ENCODE results near the gene MYT1.

The MYT1 gene

GRCh38 chr20:64236137-64237088, 72.2 kb downstream of the MYT1 start:
- no peaks in the 10 kb centered on the region for H3K36me3 ChIP-seq (ENCODE audit: insufficient read depth, insufficient read length, low read length)
- no peaks in the 10 kb centered on the region for H3K27me3 ChIP-seq (ENCODE audit: insufficient read depth, insufficient read length)
- TF ChIP-seq ZNF274 (IDR thresholded peaks at IDR 0.05; ENCODE audit: low read depth, low read length) (no peak), YY1 (IDR thresholded peaks at IDR 0.05; ENCODE audit: insufficient read depth, insufficient read length) (no peak), SUZ12 (IDR thresholded peaks at IDR 0.05; ENCODE audit: extremely low read depth, insufficient read depth, insufficient read length) (no peak)
- no peak overlapping the region for H3K4me3 ChIP-seq (ENCODE audit: insufficient read length, low read depth)
- H3K9me3 ChIP-seq (ENCODE audit: insufficient read depth, low read length), result peaks cover 17% of the 10 kb centered on the region; the same call in 1 of the 2 replicates
- no peaks in the 10 kb centered on the region for H3K4me1 ChIP-seq (ENCODE audit: insufficient read depth, insufficient read length)
- no peak overlapping the region for H3K9ac ChIP-seq (ENCODE audit: insufficient read length, low read depth)
- no peak for DNase-seq (ENCODE audit: low read depth, low spot score)

GRCh38 chr20:64237316-64237715, 73.1 kb downstream of the MYT1 start:
- no peak for DNase-seq (ENCODE audit: low read depth, low spot score)
- H3K9me3 ChIP-seq (ENCODE audit: insufficient read depth, low read length), result peaks cover 17% of the 10 kb centered on the region; the same call in 1 of the 2 replicates
- no peaks in the 10 kb centered on the region for H3K27me3 ChIP-seq (ENCODE audit: insufficient read depth, insufficient read length)
- H3K9ac ChIP-seq (ENCODE audit: insufficient read length, low read depth), result no peak overlapping the region
- no peak overlapping the region for H3K4me3 ChIP-seq (ENCODE audit: insufficient read length, low read depth)
- H3K36me3 ChIP-seq (ENCODE audit: insufficient read depth, insufficient read length, low read length), result no peaks in the 10 kb centered on the region
- no peak for TF ChIP-seq ZNF274 (IDR thresholded peaks at IDR 0.05; ENCODE audit: low read depth, low read length)
- no peak for TF ChIP-seq YY1 (IDR thresholded peaks at IDR 0.05; ENCODE audit: insufficient read depth, insufficient read length)
- no peak for TF ChIP-seq SUZ12 (IDR thresholded peaks at IDR 0.05; ENCODE audit: extremely low read depth, insufficient read depth, insufficient read length)
- H3K4me1 ChIP-seq (ENCODE audit: insufficient read depth, insufficient read length), result peaks cover 4% of the 10 kb centered on the region

GRCh38 chr20:64238115-64238825, 74.0 kb downstream of the MYT1 start:
- Histone ChIP-seq H3K9me3 (ENCODE audit: insufficient read depth, low read length) (peaks cover 17% of the 10 kb centered on the region; the same call in 1 of the 2 replicates), H3K36me3 (ENCODE audit: insufficient read depth, insufficient read length, low read length) (no peaks in the 10 kb centered on the region), H3K9ac (ENCODE audit: insufficient read length, low read depth) (no peak overlapping the region), H3K4me1 (ENCODE audit: insufficient read depth, insufficient read length) (peaks cover 4% of the 10 kb centered on the region), H3K4me3 (ENCODE audit: insufficient read length, low read depth) (no peak overlapping the region), H3K27me3 (ENCODE audit: insufficient read depth, insufficient read length) (no peaks in the 10 kb centered on the region)
- TF ChIP-seq YY1 (IDR thresholded peaks at IDR 0.05; ENCODE audit: insufficient read depth, insufficient read length) (no peak), SUZ12 (IDR thresholded peaks at IDR 0.05; ENCODE audit: extremely low read depth, insufficient read depth, insufficient read length) (no peak), ZNF274 (IDR thresholded peaks at IDR 0.05; ENCODE audit: low read depth, low read length) (no peak)
- no peak for DNase-seq (ENCODE audit: low read depth, low spot score)

GRCh38 chr20:64238851-64239387, 74.7 kb downstream of the MYT1 start:
- no peak for TF ChIP-seq YY1 (IDR thresholded peaks at IDR 0.05; ENCODE audit: insufficient read depth, insufficient read length)
- no peak for TF ChIP-seq SUZ12 (IDR thresholded peaks at IDR 0.05; ENCODE audit: extremely low read depth, insufficient read depth, insufficient read length)
- no peak for TF ChIP-seq ZNF274 (IDR thresholded peaks at IDR 0.05; ENCODE audit: low read depth, low read length)
- no peak for DNase-seq (ENCODE audit: low read depth, low spot score)
- Histone ChIP-seq H3K9me3 (ENCODE audit: insufficient read depth, low read length) (peaks cover 16% of the 10 kb centered on the region; the same call in 1 of the 2 replicates), H3K4me1 (ENCODE audit: insufficient read depth, insufficient read length) (peaks cover 4% of the 10 kb centered on the region), H3K36me3 (ENCODE audit: insufficient read depth, insufficient read length, low read length) (no peaks in the 10 kb centered on the region), H3K27me3 (ENCODE audit: insufficient read depth, insufficient read length) (no peaks in the 10 kb centered on the region), H3K4me3 (ENCODE audit: insufficient read length, low read depth) (no peak overlapping the region), H3K9ac (ENCODE audit: insufficient read length, low read depth) (no peak overlapping the region)

- TF ChIP-seq YY1 (IDR thresholded peaks at IDR 0.05; ENCODE audit: insufficient read depth, insufficient read length) (no peak), ZNF274 (IDR thresholded peaks at IDR 0.05; ENCODE audit: low read depth, low read length) (no peak), SUZ12 (IDR thresholded peaks at IDR 0.05; ENCODE audit: extremely low read depth, insufficient read depth, insufficient read length) (no peak)
Measured at GRCh38 chr20:64239449-64240242, 75.4 kb downstream of the MYT1 start.

GRCh38 chr20:64240243-64241015, 76.2 kb downstream of the MYT1 start:
- H3K9me3 ChIP-seq (ENCODE audit: insufficient read depth, low read length), result peaks cover 10% of the 10 kb centered on the region; the same call in 1 of the 2 replicates
- peaks cover 4% of the 10 kb centered on the region for H3K4me1 ChIP-seq (ENCODE audit: insufficient read depth, insufficient read length)
- H3K9ac ChIP-seq (ENCODE audit: insufficient read length, low read depth), result no peak overlapping the region
- no peaks in the 10 kb centered on the region for H3K36me3 ChIP-seq (ENCODE audit: insufficient read depth, insufficient read length, low read length)
- no peak overlapping the region for H3K4me3 ChIP-seq (ENCODE audit: insufficient read length, low read depth)
- TF ChIP-seq SUZ12 (IDR thresholded peaks at IDR 0.05; ENCODE audit: extremely low read depth, insufficient read depth, insufficient read length), result no peak
- no peak for TF ChIP-seq ZNF274 (IDR thresholded peaks at IDR 0.05; ENCODE audit: low read depth, low read length)
- TF ChIP-seq YY1 (IDR thresholded peaks at IDR 0.05; ENCODE audit: insufficient read depth, insufficient read length), result no peak
- no peak for DNase-seq (ENCODE audit: low read depth, low spot score)
- no peaks in the 10 kb centered on the region for H3K27me3 ChIP-seq (ENCODE audit: insufficient read depth, insufficient read length)

More at GRCh38 chr20:64239449-64240242, 75.4 kb downstream of the MYT1 start:
- no peaks in the 10 kb centered on the region for H3K36me3 ChIP-seq (ENCODE audit: insufficient read depth, insufficient read length, low read length)
- peaks cover 4% of the 10 kb centered on the region for H3K4me1 ChIP-seq (ENCODE audit: insufficient read depth, insufficient read length)
- H3K9ac ChIP-seq (ENCODE audit: insufficient read length, low read depth), result no peak overlapping the region
- DNase-seq (ENCODE audit: low read depth, low spot score), result no peak
- H3K4me3 ChIP-seq (ENCODE audit: insufficient read length, low read depth), result no peak overlapping the region
- peaks cover 10% of the 10 kb centered on the region; the same call in 1 of the 2 replicates for H3K9me3 ChIP-seq (ENCODE audit: insufficient read depth, low read length)
- H3K27me3 ChIP-seq (ENCODE audit: insufficient read depth, insufficient read length), result no peaks in the 10 kb centered on the region
